H1 (cell line): ENCODE data around the gene ROBO2.

ENCODE experiments used
- CBX5 ChIP-seq: fragments of 300-800, 300-1000 bp; sonication (generic); IDR thresholded peaks from 2 replicates; pipeline ENCODE4 v1.7.1; 2016; ENCODE audit warnings: antibody characterized with exemption, low read length, low read depth
- CHD1 ChIP-seq: IDR thresholded peaks from 2 replicates; pipeline ENCODE4 v1.6.1; 2012; ENCODE audit warnings: low read depth, low read length, improper control_type of control experiment
- CTCF ChIP-seq, 3 experiments: IDR thresholded peaks; 1 replicate in 2 of 3; 2 replicates in 1 of 3; pipeline versions ENCODE4 v1.5.1 to v1.6.1; 2011; ENCODE audit warnings: low read length in 3 of 3, mild to moderate bottlenecking in 3 of 3, inconsistent platforms in 2 of 3, low read depth in 1 of 3, moderate library complexity in 1 of 3; ENCODE audit not compliant: insufficient read depth in 1 of 3; ENCODE audit errors: control extremely low read depth in 1 of 3
- GABPA ChIP-seq: IDR thresholded peaks from 2 replicates; pipeline ENCODE4 v1.6.1; 2011; ENCODE audit warnings: mild to moderate bottlenecking, low read length, moderate library complexity, borderline replicate concordance; ENCODE audit not compliant: insufficient read depth
- PHF8 ChIP-seq: fragments of 200-600 bp; sonication (generic); conservative IDR thresholded peaks from 2 replicates; pipeline ENCODE4 v1.7.1; 2012; ENCODE audit warnings: low read depth, mild to moderate bottlenecking, inconsistent platforms, low read length, moderate library complexity
- POLR2A ChIP-seq, 2 experiments: IDR thresholded peaks; 1 replicate in 1 of 2; 2 replicates in 1 of 2; pipeline ENCODE4 v1.6.1; 2011; ENCODE audit warnings: low read depth in 2 of 2, low read length in 2 of 2, mild to moderate bottlenecking in 2 of 2; ENCODE audit errors: control extremely low read depth in 1 of 2
- POLR2AphosphoS5 ChIP-seq: IDR thresholded peaks from 2 replicates; pipeline ENCODE4 v1.6.1; 2011; ENCODE audit warnings: low read depth, low read length
- POU5F1 ChIP-seq: IDR thresholded peaks from 2 replicates; pipeline ENCODE4 v1.6.1; 2011; ENCODE audit warnings: low read depth, mild to moderate bottlenecking, low read length, moderate library complexity
- RFX5 ChIP-seq: IDR thresholded peaks from 2 replicates; pipeline ENCODE4 v1.6.1; 2011; ENCODE audit warnings: low read depth, low read length, improper control_type of control experiment, borderline replicate concordance
- TBP ChIP-seq: IDR thresholded peaks from 2 replicates; pipeline ENCODE4 v1.6.1; 2011; ENCODE audit warnings: low read depth, low read length, improper control_type of control experiment
- TCF12 ChIP-seq: IDR thresholded peaks from 2 replicates; pipeline ENCODE4 v1.6.1; 2011; ENCODE audit warnings: low read depth, mild to moderate bottlenecking, low read length

DNA sequence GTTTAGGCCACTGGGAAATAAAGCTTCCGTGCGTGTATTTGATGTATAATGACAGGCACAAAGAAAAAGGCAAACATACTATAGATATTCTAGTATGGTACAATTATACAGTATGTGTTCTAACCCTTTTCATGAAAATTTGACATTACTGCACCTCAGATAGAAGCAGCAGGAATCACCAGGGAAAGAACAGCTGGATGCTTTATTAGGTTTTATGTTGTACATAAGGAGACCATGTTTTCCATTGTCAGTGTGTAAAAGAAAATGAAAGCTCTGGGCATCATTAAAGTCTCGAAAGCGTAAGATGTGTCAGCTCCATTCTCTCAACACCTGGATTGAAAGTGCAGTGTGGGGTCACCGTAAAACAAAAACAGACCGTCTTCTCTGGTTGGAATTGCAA lies 302.1 kb downstream of the ROBO2 start:
- no peak for TF ChIP-seq CTCF (IDR thresholded peaks at IDR 0.05; ENCODE audit: control extremely low read depth in 1 of 3, insufficient read depth in 1 of 3, low read depth in 1 of 3, low read length in 3 of 3)
- TF ChIP-seq RFX5: no peak
- TF ChIP-seq PHF8: no peak
- no peak for TF ChIP-seq POU5F1
- TF ChIP-seq CBX5: no peak
- TF ChIP-seq GABPA: no peak
- TF ChIP-seq POLR2A (IDR thresholded peaks at IDR 0.05; ENCODE audit: control extremely low read depth in 1 of 2, low read depth in 2 of 2, low read length in 2 of 2): no peak
- no peak for TF ChIP-seq CHD1
- TF ChIP-seq TCF12: no peak
- TF ChIP-seq TBP: no peak
- TF ChIP-seq POLR2AphosphoS5: no peak
